Progenitor cell of endocrine pancreas (in vitro differentiated cells): ENCODE measurements around the gene NRXN3. TPM values are rescaled to one million over a fixed set of nuclear protein-coding genes. Genes with fewer than 3 reads are reported as not detected.

Experiments
- DNase-seq: peaks from one replicate; pipeline ENCODE4 v3.0.0; 2021; ENCODE audit warnings: low spot score; ENCODE audit not compliant: unreplicated experiment
- H3K27ac Mint-ChIP-seq: 2 replicates; pipeline ENCODE4 v1.8.0; 2021; ENCODE audit warnings: mild to moderate bottlenecking, moderate library complexity, mixed read lengths
- H3K27me3 Mint-ChIP-seq: 2 replicates; pipeline ENCODE4 v1.8.0; 2021; ENCODE audit warnings: mixed read lengths
- H3K36me3 Mint-ChIP-seq: 2 replicates; pipeline ENCODE4 v1.8.0; 2022; ENCODE audit warnings: mixed read lengths; ENCODE audit not compliant: insufficient read depth
- H3K4me1 Mint-ChIP-seq: 2 replicates; pipeline ENCODE4 v1.8.0; 2021; ENCODE audit warnings: low read depth, mixed read lengths
- H3K4me3 Mint-ChIP-seq: 2 replicates; pipeline ENCODE4 v1.8.0; 2021; ENCODE audit warnings: low read depth, mild to moderate bottlenecking, moderate library complexity, mixed read lengths
- H3K9me3 Mint-ChIP-seq: 2 replicates; pipeline ENCODE4 v1.8.0; 2021; ENCODE audit warnings: low read depth, mixed read lengths
- total RNA-seq: library from RNA; stranded (reverse); gene quantifications from 2 replicates; pipeline ENCODE4 v1.2.1, GENCODE V29; 2021
- TF ChIP-seq, protein P1 (sequence below): fragments of 200-600 bp; sonication (generic); IDR thresholded peaks from one replicate; pipeline ENCODE4 v1.5.0; 2021; ENCODE audit warnings: antibody characterized with exemption, mild to moderate bottlenecking; ENCODE audit not compliant: unreplicated experiment

NRXN3 gene
- total RNA-seq, 1 donor from 2014 or later: 22.1 TPM

DNA sequence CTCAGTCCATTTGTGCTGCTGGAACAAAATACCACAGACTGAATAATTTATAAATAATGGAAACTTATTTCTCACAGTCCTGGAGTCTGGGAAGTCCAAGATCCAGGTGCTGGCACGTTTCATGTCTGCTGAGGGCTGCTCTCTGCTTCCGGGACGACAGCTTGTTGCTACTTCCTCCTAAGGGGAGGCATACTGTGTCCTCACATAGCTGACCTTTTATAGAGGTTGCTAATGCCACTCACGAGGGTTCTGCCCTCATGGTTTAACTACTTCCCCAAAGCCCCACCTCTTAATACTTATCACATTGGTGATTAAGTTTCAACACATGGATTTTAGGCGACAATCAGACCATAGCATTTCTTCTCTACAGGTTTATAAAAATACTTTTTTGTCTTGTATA lies 411.1 kb downstream of the NRXN3 start:
- H3K36me3 Mint-ChIP-seq: no peaks in the 10 kb centered on the region
- H3K4me1 Mint-ChIP-seq: no peaks in the 10 kb centered on the region
- H3K9me3 Mint-ChIP-seq: no peaks in the 10 kb centered on the region
- TF ChIP-seq, protein P1, sequence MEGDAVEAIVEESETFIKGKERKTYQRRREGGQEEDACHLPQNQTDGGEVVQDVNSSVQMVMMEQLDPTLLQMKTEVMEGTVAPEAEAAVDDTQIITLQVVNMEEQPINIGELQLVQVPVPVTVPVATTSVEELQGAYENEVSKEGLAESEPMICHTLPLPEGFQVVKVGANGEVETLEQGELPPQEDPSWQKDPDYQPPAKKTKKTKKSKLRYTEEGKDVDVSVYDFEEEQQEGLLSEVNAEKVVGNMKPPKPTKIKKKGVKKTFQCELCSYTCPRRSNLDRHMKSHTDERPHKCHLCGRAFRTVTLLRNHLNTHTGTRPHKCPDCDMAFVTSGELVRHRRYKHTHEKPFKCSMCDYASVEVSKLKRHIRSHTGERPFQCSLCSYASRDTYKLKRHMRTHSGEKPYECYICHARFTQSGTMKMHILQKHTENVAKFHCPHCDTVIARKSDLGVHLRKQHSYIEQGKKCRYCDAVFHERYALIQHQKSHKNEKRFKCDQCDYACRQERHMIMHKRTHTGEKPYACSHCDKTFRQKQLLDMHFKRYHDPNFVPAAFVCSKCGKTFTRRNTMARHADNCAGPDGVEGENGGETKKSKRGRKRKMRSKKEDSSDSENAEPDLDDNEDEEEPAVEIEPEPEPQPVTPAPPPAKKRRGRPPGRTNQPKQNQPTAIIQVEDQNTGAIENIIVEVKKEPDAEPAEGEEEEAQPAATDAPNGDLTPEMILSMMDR: no peak
- DNase-seq: no peak
- peaks cover 2% of the 10 kb centered on the region for H3K27me3 Mint-ChIP-seq
- no peak overlapping the region for H3K27ac Mint-ChIP-seq
- H3K4me3 Mint-ChIP-seq: no peak overlapping the region

DNA sequence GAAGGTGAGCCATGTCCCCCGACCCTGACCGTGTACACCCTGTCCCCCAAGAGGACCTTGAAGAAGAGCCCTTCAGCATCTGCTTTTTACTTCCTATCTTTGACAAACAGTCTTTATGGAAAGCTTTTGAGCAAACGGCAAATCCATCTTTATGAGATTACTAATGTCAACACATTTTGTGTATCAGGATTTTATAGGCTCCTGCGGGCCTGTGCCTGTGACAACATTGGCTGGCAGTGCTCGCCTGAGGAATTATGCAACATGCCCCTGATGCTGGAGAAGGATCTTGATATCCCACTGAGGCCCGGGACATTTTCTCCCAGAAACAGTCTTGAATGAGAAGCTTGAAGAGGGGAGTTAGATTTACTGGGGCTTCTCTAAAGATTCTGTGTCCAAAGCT lies 416.5 kb downstream of the NRXN3 start:
- TF ChIP-seq, protein P1: no peak
- Mint-ChIP-seq H3K27ac (no peak overlapping the region), H3K9me3 (no peaks in the 10 kb centered on the region), H3K4me1 (no peaks in the 10 kb centered on the region), H3K27me3 (peaks cover 7% of the 10 kb centered on the region), H3K36me3 (no peaks in the 10 kb centered on the region), H3K4me3 (no peak overlapping the region)
- no peak for DNase-seq

DNA sequence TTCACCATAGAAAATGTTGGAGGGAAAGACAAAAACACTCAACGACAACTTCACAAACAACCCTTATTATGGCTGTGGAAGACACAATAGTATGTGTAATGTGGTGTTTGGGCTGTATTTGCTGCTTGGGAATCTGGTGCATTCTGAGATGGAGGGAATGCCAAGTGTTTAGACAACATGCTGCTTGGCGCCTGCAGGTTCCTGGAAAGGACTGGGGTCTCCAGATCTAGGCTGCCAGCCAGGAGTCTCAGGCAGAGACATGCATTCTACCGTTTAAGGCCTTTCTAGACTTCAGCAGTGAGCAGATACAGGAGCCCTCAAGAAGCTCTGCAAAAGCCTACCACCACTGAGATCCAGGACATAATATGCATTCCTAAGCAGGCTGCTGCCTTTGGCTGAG lies 418.7 kb downstream of the NRXN3 start:
- no peaks in the 10 kb centered on the region for H3K4me1 Mint-ChIP-seq
- H3K9me3 Mint-ChIP-seq: no peaks in the 10 kb centered on the region
- TF ChIP-seq, protein P1: no peak
- no peak overlapping the region for H3K27ac Mint-ChIP-seq
- peaks cover 5% of the 10 kb centered on the region for H3K27me3 Mint-ChIP-seq
- no peaks in the 10 kb centered on the region for H3K36me3 Mint-ChIP-seq
- H3K4me3 Mint-ChIP-seq: no peak overlapping the region
- DNase-seq: no peak

DNA sequence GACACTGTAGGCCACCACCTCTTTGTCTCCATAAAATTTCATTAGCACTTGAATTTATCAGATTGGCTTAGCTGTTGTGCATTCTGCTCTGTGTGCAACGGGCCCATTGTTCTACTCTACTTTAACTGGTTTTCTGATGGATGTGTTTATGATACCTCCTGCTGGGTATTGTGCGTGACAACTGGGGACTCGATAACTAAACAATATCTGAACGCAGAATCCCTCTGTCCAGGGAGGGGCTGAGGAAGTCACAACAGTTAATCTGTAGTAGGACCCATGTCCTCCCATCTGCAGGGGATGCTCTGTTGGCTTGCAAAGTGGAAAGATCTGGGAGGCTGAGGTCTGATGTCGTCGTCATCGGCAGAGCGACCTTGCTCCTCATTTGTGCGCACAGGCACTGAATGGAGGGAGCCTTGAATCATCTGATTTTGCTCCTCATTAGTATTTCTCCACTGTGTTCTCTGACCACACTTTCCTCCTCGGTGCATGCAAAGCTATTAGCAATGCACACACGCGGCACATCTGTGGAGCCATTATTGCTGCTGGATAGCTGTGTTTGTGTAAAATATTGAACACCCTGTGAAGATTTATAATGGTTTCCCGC lies 422.5 kb downstream of the NRXN3 start:
- Mint-ChIP-seq H3K4me1 (no peaks in the 10 kb centered on the region), H3K9me3 (no peaks in the 10 kb centered on the region), H3K27me3 (peaks cover 9% of the 10 kb centered on the region), H3K4me3 (no peak overlapping the region), H3K36me3 (no peaks in the 10 kb centered on the region), H3K27ac (no peak overlapping the region)
- TF ChIP-seq, protein P1: no peak
- DNase-seq: no peak

DNA sequence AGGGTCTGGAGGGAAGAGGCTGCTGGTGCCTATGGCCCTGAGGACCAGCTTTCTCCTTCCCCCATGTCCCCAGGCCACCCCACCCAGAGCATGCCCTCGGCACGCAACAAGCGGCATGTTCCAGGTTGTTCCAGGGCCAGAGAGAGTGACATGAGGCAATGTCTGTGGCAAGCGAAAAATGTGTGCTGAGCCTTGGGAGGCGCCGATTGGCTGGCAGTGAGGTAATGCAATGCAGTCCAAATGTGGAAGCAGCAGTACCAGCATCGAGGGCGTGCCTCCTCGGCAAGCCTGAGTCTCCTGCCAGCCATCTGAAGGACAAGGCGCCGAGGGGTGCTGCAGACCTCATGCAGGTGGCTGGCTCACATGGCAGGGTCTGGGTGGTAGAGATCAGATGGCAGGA lies 423.8 kb downstream of the NRXN3 start:
- Mint-ChIP-seq H3K4me3 (no peak overlapping the region), H3K36me3 (no peaks in the 10 kb centered on the region), H3K9me3 (no peaks in the 10 kb centered on the region), H3K27ac (no peak overlapping the region), H3K27me3 (peaks cover 14% of the 10 kb centered on the region), H3K4me1 (no peaks in the 10 kb centered on the region)
- TF ChIP-seq, protein P1: no peak
- DNase-seq: no peak
